ENCODE data around the gene GRIA3.
"Not testable (repeated sequence)": the region's sequence is repeated elsewhere in the genome, so short reads cannot be mapped to it uniquely, and the experiment has no call there.

Gene GRIA3

GRCh38 chrX:123493857-123494256, 309.8 kb downstream of the GRIA3 start:
- H3K4me3 Mint-ChIP-seq = no peak overlapping the region
- no peak for DNase-seq (ENCODE audit: low spot score)
- H3K9me3 Mint-ChIP-seq = no peaks in the 10 kb centered on the region
- no peaks in the 10 kb centered on the region for H3K27me3 Mint-ChIP-seq (ENCODE audit: low read depth)
- no peaks in the 10 kb centered on the region for H3K4me1 Mint-ChIP-seq (ENCODE audit: low read depth)
- no peak overlapping the region for H3K27ac Mint-ChIP-seq
- H3K36me3 Mint-ChIP-seq (ENCODE audit: low read depth) = no peaks in the 10 kb centered on the region

DNA sequence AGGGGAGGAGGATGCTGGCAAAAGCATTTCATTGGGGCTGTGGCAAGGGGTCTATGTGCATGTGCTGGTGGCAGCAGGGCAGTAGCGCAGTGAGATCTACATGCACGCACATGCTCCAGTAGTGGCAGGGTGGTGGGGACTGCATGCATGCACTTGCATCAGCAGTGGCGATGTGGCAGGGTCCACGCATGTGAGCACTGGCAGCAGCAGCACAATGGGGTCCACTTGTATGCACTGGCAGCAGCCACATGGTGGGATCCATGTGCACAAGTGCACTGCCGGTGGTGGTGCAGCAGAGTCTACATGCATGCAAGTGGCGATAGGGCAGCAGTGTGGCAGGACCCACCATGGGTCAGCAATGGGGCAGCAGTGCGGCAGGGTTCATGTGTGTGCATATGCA, 315.7 kb downstream of the GRIA3 start:
- H3K27me3 Mint-ChIP-seq (ENCODE audit: low read depth) = no peaks in the 10 kb centered on the region
- H3K27ac Mint-ChIP-seq = no peak overlapping the region
- no peaks in the 10 kb centered on the region for H3K9me3 Mint-ChIP-seq
- H3K4me3 Mint-ChIP-seq = no peak overlapping the region
- no peaks in the 10 kb centered on the region for H3K4me1 Mint-ChIP-seq (ENCODE audit: low read depth)
- H3K36me3 Mint-ChIP-seq (ENCODE audit: low read depth) = no peaks in the 10 kb centered on the region
- DNase-seq (ENCODE audit: low spot score) = no peak

- Mint-ChIP-seq H3K27me3 (ENCODE audit: low read depth) (no peaks in the 10 kb centered on the region), H3K9me3 (peaks cover 6% of the 10 kb centered on the region), H3K36me3 (ENCODE audit: low read depth) (no peaks in the 10 kb centered on the region), H3K27ac (no peak overlapping the region), H3K4me1 (ENCODE audit: low read depth) (no peaks in the 10 kb centered on the region), H3K4me3 (no peak overlapping the region)
- DNase-seq (ENCODE audit: low spot score) = no peak
Observed at GRCh38 chrX:123504047-123504446, 320.0 kb downstream of the GRIA3 start.

GRCh38 chrX:123504630-123505270, 320.7 kb downstream of the GRIA3 start:
- DNase-seq (ENCODE audit: low spot score) = no peak
- Mint-ChIP-seq H3K4me1 (ENCODE audit: low read depth) (no peaks in the 10 kb centered on the region), H3K36me3 (ENCODE audit: low read depth) (no peaks in the 10 kb centered on the region)

DNA sequence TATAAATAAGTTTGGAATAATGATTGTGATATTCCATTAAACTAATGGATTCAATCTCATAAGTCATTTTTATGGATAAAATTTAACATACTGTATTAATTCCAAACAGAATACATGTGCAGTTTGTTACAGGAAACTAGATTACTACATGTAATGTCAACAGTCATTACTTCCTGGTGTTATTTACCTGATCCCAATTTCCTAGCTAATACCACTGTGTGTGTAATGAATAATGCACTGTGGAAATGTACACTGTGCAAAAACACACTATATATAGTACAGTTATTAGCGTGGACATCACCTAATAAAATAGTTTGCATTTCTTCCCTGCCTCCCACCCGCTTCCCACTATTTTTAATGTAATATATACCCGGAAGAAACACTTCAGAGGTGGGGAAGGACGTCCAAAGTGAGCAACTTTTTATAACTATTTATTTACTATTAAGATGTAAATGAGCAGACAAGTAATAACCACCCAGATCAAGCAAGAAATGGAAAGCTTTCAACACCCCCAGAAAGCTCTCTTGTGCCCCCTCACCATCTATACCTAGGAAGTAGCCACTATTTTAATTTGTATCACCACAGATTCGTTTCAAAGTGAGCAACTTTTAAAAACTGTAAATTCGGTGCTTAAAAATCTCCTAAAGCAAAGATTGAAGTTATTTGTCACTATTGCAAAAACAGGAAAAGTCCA, 329.7 kb downstream of the GRIA3 start:
- H3K9me3 Mint-ChIP-seq = peaks cover 21% of the 10 kb centered on the region
- no peaks in the 10 kb centered on the region for H3K27me3 Mint-ChIP-seq (ENCODE audit: low read depth)
- no peak overlapping the region for H3K27ac Mint-ChIP-seq
- H3K4me3 Mint-ChIP-seq = peak overlapping the region; percentile 34
- H3K4me1 Mint-ChIP-seq (ENCODE audit: low read depth) = no peaks in the 10 kb centered on the region
- no peaks in the 10 kb centered on the region for H3K36me3 Mint-ChIP-seq (ENCODE audit: low read depth)
- DNase-seq (ENCODE audit: low spot score) = no peak

More at GRCh38 chrX:123504630-123505270, 320.7 kb downstream of the GRIA3 start:
- no peak overlapping the region for H3K27ac Mint-ChIP-seq
- peaks cover 8% of the 10 kb centered on the region for H3K9me3 Mint-ChIP-seq
- H3K27me3 Mint-ChIP-seq (ENCODE audit: low read depth) = no peaks in the 10 kb centered on the region
- H3K4me3 Mint-ChIP-seq = no peak overlapping the region

DNA sequence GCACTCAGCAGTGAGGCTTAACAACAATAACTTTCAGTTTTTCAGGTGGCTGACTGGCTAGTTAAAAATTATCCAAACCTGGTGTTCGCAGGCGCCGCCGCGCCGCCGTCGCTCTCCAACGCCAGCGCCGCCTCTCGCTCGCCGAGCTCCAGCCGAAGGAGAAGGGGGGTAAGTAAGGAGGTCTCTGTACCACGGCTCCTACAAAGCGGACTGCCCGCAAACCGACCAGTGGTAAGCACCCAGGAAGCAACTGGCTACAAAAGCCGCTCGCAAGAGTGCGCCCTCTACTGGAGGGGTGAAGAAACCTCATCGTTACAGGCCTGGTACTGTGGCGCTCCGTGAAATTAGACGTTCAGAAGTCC, 330.2 kb downstream of the GRIA3 start:
- Mint-ChIP-seq H3K9me3 (peaks cover 21% of the 10 kb centered on the region), H3K4me3 (peak overlapping the region; percentile 34)
- not testable (repeated sequence) for H3K27ac Mint-ChIP-seq; H3K4me1 Mint-ChIP-seq (ENCODE audit: low read depth); H3K27me3 Mint-ChIP-seq (ENCODE audit: low read depth); DNase-seq (ENCODE audit: low spot score); H3K36me3 Mint-ChIP-seq (ENCODE audit: low read depth)

GRCh38 chrX:123518791-123519190, 334.7 kb downstream of the GRIA3 start:
- no peaks in the 10 kb centered on the region for H3K36me3 Mint-ChIP-seq (ENCODE audit: low read depth)
- H3K9me3 Mint-ChIP-seq = peaks cover 23% of the 10 kb centered on the region

DNA sequence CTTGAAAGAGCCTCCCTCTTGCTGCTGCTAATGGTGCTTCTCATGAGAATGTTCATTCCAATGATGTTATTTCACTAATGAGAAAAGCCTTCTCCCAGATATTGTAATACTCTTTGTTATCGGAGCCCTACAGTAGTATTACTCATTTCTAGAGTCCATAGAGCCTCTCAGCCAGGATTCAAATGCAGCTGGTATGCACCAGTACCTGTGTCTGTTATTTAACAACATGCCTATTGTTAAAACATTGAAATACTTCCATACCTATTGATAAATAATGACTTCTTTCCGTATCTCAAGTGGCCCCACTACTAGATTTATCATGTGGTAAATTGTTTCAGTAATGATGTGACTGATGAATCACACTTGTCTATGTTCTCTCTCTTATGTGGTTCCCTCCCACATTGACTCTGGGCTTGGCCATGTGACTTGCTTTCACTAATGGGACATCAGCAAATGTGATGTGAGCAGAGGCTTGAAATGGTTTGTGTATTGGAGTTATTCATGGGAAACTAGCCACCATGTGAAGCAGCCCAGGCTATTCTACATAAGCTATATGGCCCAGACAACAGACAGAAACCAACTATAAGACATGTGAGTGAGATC, 341.1 kb downstream of the GRIA3 start:
- no peak for DNase-seq (ENCODE audit: low spot score)
- no peaks in the 10 kb centered on the region for H3K4me1 Mint-ChIP-seq (ENCODE audit: low read depth)
- H3K9me3 Mint-ChIP-seq = peaks cover 5% of the 10 kb centered on the region
- H3K27me3 Mint-ChIP-seq (ENCODE audit: low read depth) = no peaks in the 10 kb centered on the region
- H3K36me3 Mint-ChIP-seq (ENCODE audit: low read depth) = no peaks in the 10 kb centered on the region
- H3K4me3 Mint-ChIP-seq = no peak overlapping the region
- H3K27ac Mint-ChIP-seq = no peak overlapping the region

More at GRCh38 chrX:123518791-123519190, 334.7 kb downstream of the GRIA3 start:
- Mint-ChIP-seq H3K27ac (no peak overlapping the region), H3K4me3 (no peak overlapping the region), H3K4me1 (ENCODE audit: low read depth) (no peaks in the 10 kb centered on the region), H3K27me3 (ENCODE audit: low read depth) (no peaks in the 10 kb centered on the region)
- DNase-seq (ENCODE audit: low spot score) = no peak

DNA sequence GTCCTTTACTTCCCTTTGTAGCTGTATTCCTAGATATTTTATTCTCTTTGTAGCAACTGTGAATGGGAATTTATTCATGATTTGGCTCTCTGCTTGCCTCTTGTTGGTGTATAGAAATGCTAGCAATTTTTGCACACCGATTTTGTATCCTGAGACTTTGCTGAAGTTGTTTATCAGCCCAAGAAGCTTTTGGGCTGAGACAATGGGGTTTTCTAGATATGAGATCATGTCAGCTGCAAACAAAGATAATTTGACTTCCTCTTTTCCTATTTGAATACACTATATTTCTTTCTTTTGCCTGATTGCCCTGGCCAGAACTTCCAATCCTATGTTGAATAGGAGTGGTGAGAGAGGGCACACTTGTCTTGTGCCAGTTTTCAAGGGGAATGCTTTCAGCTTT, 346.6 kb downstream of the GRIA3 start:
- not testable (repeated sequence) for H3K27me3 Mint-ChIP-seq (ENCODE audit: low read depth); H3K36me3 Mint-ChIP-seq (ENCODE audit: low read depth); H3K4me1 Mint-ChIP-seq (ENCODE audit: low read depth); H3K27ac Mint-ChIP-seq; H3K4me3 Mint-ChIP-seq; DNase-seq (ENCODE audit: low spot score)
- peaks cover 10% of the 10 kb centered on the region for H3K9me3 Mint-ChIP-seq

Data from T-helper 2 cell treated with Interferon-gamma antibody and Interleukin-4, amounts not matched to agents 5 μg/mL and 100 μg/mL, for 36 hours (primary cell).